K562 (cell line): ENCODE results near the gene TECPR2. TPM values are rescaled to one million over a fixed set of nuclear protein-coding genes. Genes with fewer than 3 reads are reported as not detected.

Experiments
- ARID2 ChIP-seq: fragments of 450-650 bp; IDR thresholded peaks from 2 replicates; pipeline ENCODE4 v1.6.1; 2017; ENCODE audit warnings: antibody characterized with exemption, mild to moderate bottlenecking
- CHD2 ChIP-seq: IDR thresholded peaks from 2 replicates; pipeline ENCODE4 v1.6.1; 2011; ENCODE audit warnings: low read depth, low read length
- CSDE1 ChIP-seq, 2 experiments: fragments of 450-650 bp; IDR thresholded peaks; 2 replicates each; pipeline ENCODE4 v1.6.1; 2016; ENCODE audit warnings: mild to moderate bottlenecking in 1 of 2
- ESRRB ChIP-seq: fragments of 250-450 bp; sonication (Bioruptor Pico); IDR thresholded peaks from 2 replicates; pipeline ENCODE4 v1.5.0; 2020; ENCODE audit warnings: mild to moderate bottlenecking, moderate library complexity, borderline replicate concordance
- HDAC6 ChIP-seq: IDR thresholded peaks from 2 replicates; pipeline ENCODE4 v1.6.1; 2012; ENCODE audit warnings: low read depth, mild to moderate bottlenecking, control low read depth, inconsistent platforms, low read length, moderate library complexity
- HMGXB4 ChIP-seq: sonication (generic); formaldehyde crosslinking; IDR thresholded peaks from 2 replicates; pipeline ENCODE4 v1.8.1; 2023; ENCODE audit warnings: mild to moderate bottlenecking, missing genetic modification reagents
- HNRNPLL ChIP-seq: fragments of 200-400 bp; formaldehyde crosslinking; IDR thresholded peaks from 2 replicates; pipeline ENCODE4 v1.6.1; 2017; ENCODE audit warnings: low read length, low read depth, mild to moderate bottlenecking; ENCODE audit not compliant: poor library complexity, severe bottlenecking
- KDM4B ChIP-seq, 2 experiments: fragments of 450-650 bp in 1 of 2; sonication (generic) in 1 of 2; IDR thresholded peaks; 2 replicates each; pipeline ENCODE4 v1.6.1; 2016 to 2017; ENCODE audit warnings: borderline replicate concordance in 2 of 2, antibody characterized with exemption in 1 of 2, low read depth in 1 of 2, mild to moderate bottlenecking in 1 of 2
- LEF1 ChIP-seq: fragments of 450-650 bp; IDR thresholded peaks from 2 replicates; pipeline ENCODE4 v1.6.1; 2016; ENCODE audit warnings: mild to moderate bottlenecking
- MXI1 ChIP-seq: IDR thresholded peaks from 2 replicates; pipeline ENCODE4 v1.6.1; 2011; ENCODE audit warnings: low read depth, mild to moderate bottlenecking, improper control_type of control experiment, low read length
- PHB ChIP-seq: fragments of 250-450 bp; sonication (Bioruptor Pico); IDR thresholded peaks from 2 replicates; pipeline ENCODE4 v1.5.0; 2021
- RFX7 ChIP-seq: fragments of 250-450 bp; sonication (Bioruptor Pico); IDR thresholded peaks from 2 replicates; pipeline ENCODE4 v1.5.1; 2021; ENCODE audit warnings: mild to moderate bottlenecking
- SAFB2 ChIP-seq: fragments of 200-400 bp; formaldehyde crosslinking; IDR thresholded peaks from 2 replicates; pipeline ENCODE4 v1.6.1; 2018; ENCODE audit warnings: borderline replicate concordance, low read length, low read depth, moderate library complexity; ENCODE audit not compliant: severe bottlenecking
- SUPT5H ChIP-seq: fragments of 450-650 bp; IDR thresholded peaks from 2 replicates; pipeline ENCODE4 v1.6.1; 2016
- VEZF1 ChIP-seq: fragments of 200-800 bp; sonication (Bioruptor generic); IDR thresholded peaks from 2 replicates; pipeline ENCODE4 v1.6.1; 2017; ENCODE audit warnings: missing genetic modification characterization, missing compliant biosample characterization
- ZBTB49 ChIP-seq: sonication (generic); formaldehyde crosslinking; IDR thresholded peaks from 2 replicates; pipeline ENCODE4 v1.8.0; 2022; ENCODE audit warnings: missing genetic modification reagents, mild to moderate bottlenecking, borderline replicate concordance
- polyA plus RNA-seq, 8 experiments: library from polyadenylated mRNA; depleted of rRNA in 4 of 8; stranded (reverse) in 5 of 8; unstranded in 3 of 8; fragments of >200 nt; fragmentation: Nextera tagmentation in 2 of 8; fragmentation: Illumina TruSeq in 1 of 8; extraction: Ambion mirVana in 2 of 8; extraction: Trizol in 1 of 8; gene quantifications; 2 replicates each; pipeline versions ENCODE4 v1.2.1 to v1.2.3, GENCODE V29; 2011 to 2014; ENCODE audit warnings: inconsistent platforms in 1 of 8, missing spikeins in 1 of 8
- total RNA-seq, 7 experiments: library from RNA; depleted of rRNA in 6 of 7; stranded (reverse); fragments of >200 nt in 6 of 7; fragmentation: Illumina TruSeq in 2 of 7; extraction: Trizol in 2 of 7; gene quantifications; 2 replicates each; pipeline versions ENCODE4 v1.2.1 to v1.2.3, GENCODE V29; 2011 to 2021; ENCODE audit warnings: low replicate concordance in 1 of 7
- TF ChIP-seq, protein P1 (sequence below): IDR thresholded peaks from 3 replicates; pipeline ENCODE4 v1.6.1; 2011; ENCODE audit warnings: borderline replicate concordance, mild to moderate bottlenecking, moderate library complexity; ENCODE audit not compliant: insufficient read length; ENCODE audit errors: extremely low read depth
- TF ChIP-seq, protein P2 (sequence below): sonication (generic); formaldehyde crosslinking; IDR thresholded peaks from 2 replicates; pipeline ENCODE4 v1.9.0; 2022; ENCODE audit warnings: mild to moderate bottlenecking, missing genetic modification reagents

TECPR2 gene
- total and polyA plus RNA-seq, 9 of the 15 experiments (the other 6 are each of a cell fraction or from before 2014, with no cell fraction given) = 0.04 to 3.0 (median 0.83) TPM

DNA sequence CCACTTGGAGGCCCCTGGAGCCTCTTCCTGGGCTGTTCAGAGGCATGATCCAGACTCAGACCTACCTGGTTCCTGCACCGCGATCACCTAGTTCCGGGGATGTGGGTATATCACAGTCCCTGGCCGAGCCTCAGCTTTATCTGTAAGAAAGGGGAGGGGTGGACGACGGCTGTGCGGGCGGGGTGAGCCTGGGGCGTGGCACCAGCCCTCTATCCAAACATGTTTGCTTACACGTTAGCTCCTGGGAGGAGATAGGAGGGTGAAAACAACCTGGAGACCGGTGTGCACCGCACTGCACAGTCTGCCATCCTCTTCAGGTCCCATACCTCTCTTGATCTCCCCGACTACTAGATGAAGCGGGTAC lies 145.7 kb downstream of the TECPR2 start (continued):
- TF ChIP-seq, protein P1, sequence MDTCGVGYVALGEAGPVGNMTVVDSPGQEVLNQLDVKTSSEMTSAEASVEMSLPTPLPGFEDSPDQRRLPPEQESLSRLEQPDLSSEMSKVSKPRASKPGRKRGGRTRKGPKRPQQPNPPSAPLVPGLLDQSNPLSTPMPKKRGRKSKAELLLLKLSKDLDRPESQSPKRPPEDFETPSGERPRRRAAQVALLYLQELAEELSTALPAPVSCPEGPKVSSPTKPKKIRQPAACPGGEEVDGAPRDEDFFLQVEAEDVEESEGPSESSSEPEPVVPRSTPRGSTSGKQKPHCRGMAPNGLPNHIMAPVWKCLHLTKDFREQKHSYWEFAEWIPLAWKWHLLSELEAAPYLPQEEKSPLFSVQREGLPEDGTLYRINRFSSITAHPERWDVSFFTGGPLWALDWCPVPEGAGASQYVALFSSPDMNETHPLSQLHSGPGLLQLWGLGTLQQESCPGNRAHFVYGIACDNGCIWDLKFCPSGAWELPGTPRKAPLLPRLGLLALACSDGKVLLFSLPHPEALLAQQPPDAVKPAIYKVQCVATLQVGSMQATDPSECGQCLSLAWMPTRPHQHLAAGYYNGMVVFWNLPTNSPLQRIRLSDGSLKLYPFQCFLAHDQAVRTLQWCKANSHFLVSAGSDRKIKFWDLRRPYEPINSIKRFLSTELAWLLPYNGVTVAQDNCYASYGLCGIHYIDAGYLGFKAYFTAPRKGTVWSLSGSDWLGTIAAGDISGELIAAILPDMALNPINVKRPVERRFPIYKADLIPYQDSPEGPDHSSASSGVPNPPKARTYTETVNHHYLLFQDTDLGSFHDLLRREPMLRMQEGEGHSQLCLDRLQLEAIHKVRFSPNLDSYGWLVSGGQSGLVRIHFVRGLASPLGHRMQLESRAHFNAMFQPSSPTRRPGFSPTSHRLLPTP = no peak
- TF ChIP-seq ZBTB49 (CRISPR knock-in tag) = no peak
- no peak for TF ChIP-seq HDAC6
- no peak for TF ChIP-seq CSDE1 (IDR thresholded peaks at IDR 0.05)
- TF ChIP-seq KDM4B (IDR thresholded peaks at IDR 0.05; ENCODE audit: borderline replicate concordance in 2 of 2, low read depth in 1 of 2) = no peak
- TF ChIP-seq PHB = no peak
- TF ChIP-seq LEF1 = no peak
- no peak for TF ChIP-seq ESRRB (CRISPR knock-in tag)
- TF ChIP-seq, protein P2, sequence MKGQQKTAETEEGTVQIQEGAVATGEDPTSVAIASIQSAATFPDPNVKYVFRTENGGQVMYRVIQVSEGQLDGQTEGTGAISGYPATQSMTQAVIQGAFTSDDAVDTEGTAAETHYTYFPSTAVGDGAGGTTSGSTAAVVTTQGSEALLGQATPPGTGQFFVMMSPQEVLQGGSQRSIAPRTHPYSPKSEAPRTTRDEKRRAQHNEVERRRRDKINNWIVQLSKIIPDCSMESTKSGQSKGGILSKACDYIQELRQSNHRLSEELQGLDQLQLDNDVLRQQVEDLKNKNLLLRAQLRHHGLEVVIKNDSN (CRISPR knock-in tag) = no peak
- no peak for TF ChIP-seq CHD2
- no peak for TF ChIP-seq SAFB2
- no peak for TF ChIP-seq ARID2
- peak; percentile 85 for TF ChIP-seq VEZF1 (CRISPR knock-in tag)
- no peak for TF ChIP-seq HNRNPLL
- TF ChIP-seq RFX7 (CRISPR knock-in tag) = no peak
- no peak; the same call in 1 of the 2 replicates for TF ChIP-seq SUPT5H
- no peak for TF ChIP-seq HMGXB4 (CRISPR knock-in tag)
- 0 out of 2 replicates have a peak, but pooled peaks have one; percentile 41 for TF ChIP-seq MXI1
